Upper lobe of left lung (tissue), 6 donors: Measurements from ENCODE around the gene SUN1. TPM values are rescaled to one million over a fixed set of nuclear protein-coding genes. Genes with fewer than 3 reads are reported as not detected.
"Not testable (repeated sequence)": the region's sequence is repeated elsewhere in the genome, so short reads cannot be mapped to it uniquely, and the experiment has no call there.

Experiments used
- ATAC-seq, 2 donors: fragments of 200-7000 bp; cut with Tn5 transposase; one replicate each; pipeline ENCODE4 v1.9.1; 2022; ENCODE audit warnings: mild to moderate bottlenecking in 2 of 2, moderate library complexity in 2 of 2; ENCODE audit not compliant: low FRiP score in 2 of 2
- DNase-seq, 2 donors: peaks; one replicate each; pipeline ENCODE4 v3.0.0-alpha.2; 2019 to 2020
- H3K27ac ChIP-seq, 4 donors: fragments of 200-600 bp; sonication (generic); one replicate each; pipeline ENCODE4 v1.5.1; 2016 to 2019
- H3K27me3 ChIP-seq, 4 donors: fragments of 200-600 bp; sonication (generic); one replicate each; pipeline ENCODE4 v1.5.1; 2017 to 2019
- H3K36me3 ChIP-seq, 4 donors: fragments of 200-600 bp; sonication (generic); one replicate each; pipeline ENCODE4 v1.5.1; 2016 to 2019
- H3K4me1 ChIP-seq, 4 donors: fragments of 200-600 bp; sonication (generic); one replicate each; pipeline ENCODE4 v1.5.1; 2018 to 2019
- H3K4me3 ChIP-seq, 4 donors: fragments of 200-600 bp; sonication (generic); one replicate each; pipeline ENCODE4 v1.5.1; 2017 to 2019; ENCODE audit warnings: mild to moderate bottlenecking in 2 of 4, moderate library complexity in 1 of 4
- H3K9me3 ChIP-seq, 4 donors: fragments of 200-600 bp; sonication (generic); one replicate each; pipeline ENCODE4 v1.5.1; 2018 to 2019
- CTCF ChIP-seq, 6 experiments: fragments of 450-650 bp in 4 of 6; fragments of 200-600 bp in 2 of 6; sonication (generic) in 2 of 6; IDR thresholded peaks; one replicate each; pipeline ENCODE4 v1.5.1; 2016 to 2019; ENCODE audit warnings: antibody characterized with exemption in 6 of 6
- EP300 ChIP-seq, 4 donors: sonication (generic); formaldehyde crosslinking; IDR thresholded peaks; one replicate each; pipeline ENCODE4 v1.5.1; 2017; ENCODE audit warnings: antibody characterized with exemption in 4 of 4, control low read depth in 2 of 4
- POLR2A ChIP-seq, 4 donors: fragments of 450-650 bp; IDR thresholded peaks; one replicate each; pipeline ENCODE4 v1.5.1; 2016 to 2017; ENCODE audit warnings: antibody characterized with exemption in 4 of 4, mild to moderate bottlenecking in 2 of 4
- POLR2AphosphoS5 ChIP-seq, 2 donors: sonication (generic); formaldehyde crosslinking; IDR thresholded peaks; one replicate each; pipeline ENCODE4 v1.5.1; 2017; ENCODE audit warnings: antibody characterized with exemption in 2 of 2
- WGBS, 2 donors: methylation state at CpG; one replicate each; pipeline ENCODE4 v1.1.5; 2017 to 2018; 5-methylcytosine and 5-hydroxymethylcytosine counted together
- total RNA-seq, 6 donors: library from RNA; depleted of rRNA in 4 of 6; stranded (reverse); fragments of >200 nt in 4 of 6; gene quantifications; one replicate each; pipeline versions ENCODE4 v1.1.0 to v1.2.1, GENCODE V29; 2016 to 2021
- donor health status: DM: no; HTN: no; CAD: no; lungs with moderate emphysema.
- donor health status: DM: no; HTN: yes; CAD: no; lungs with severe emphysema.

The SUN1 gene
- total RNA-seq, 6 donors from 2014 or later: 107 to 196 (median 127) TPM

GRCh38 chr7:922334-923107 is 90.2 kb downstream of the SUN1 start:
- DNase-seq: peak; percentile 19 to 54
- Histone ChIP-seq H3K4me1 (peaks cover 7 to 37% (median 29%) of the 10 kb centered on the region in 4 donors), H3K27ac (peak overlapping the region; percentile 39 to 81 (median 72)), H3K9me3 (no peaks in the 10 kb centered on the region), H3K27me3 (no peaks in the 10 kb centered on the region), H3K4me3 (peak overlapping the region in 3 of 4 donors; percentile 10 to 36 (median 34)), H3K36me3 (no peaks in the 10 kb centered on the region)
- WGBS, 2 donors: 59 to 74% methylated on average over 19 to 23 of the region's 29 CpGs
- no peak for ATAC-seq
- TF ChIP-seq POLR2A (IDR thresholded peaks at IDR 0.05) (no peak), POLR2AphosphoS5 (IDR thresholded peaks at IDR 0.05) (no peak), CTCF (IDR thresholded peaks at IDR 0.05) (no peak), EP300 (IDR thresholded peaks at IDR 0.05) (no peak)

- peak overlapping the region in 3 of 4 donors; percentile 10 to 36 (median 34) for H3K4me3 ChIP-seq
Measured at GRCh38 chr7:923108-924041, 91.1 kb downstream of the SUN1 start.

GRCh38 chr7:924042-924441 is 91.8 kb downstream of the SUN1 start:
- H3K27me3 ChIP-seq, H3K9me3 ChIP-seq, H3K36me3 ChIP-seq, DNase-seq, ATAC-seq: not testable (repeated sequence)
- peak overlapping the region in 2 of 4 donors; percentile 69 to 76 for H3K27ac ChIP-seq
- H3K4me3 ChIP-seq: peak overlapping the region in 1 of 4 donors; percentile 34
- H3K4me1 ChIP-seq: peaks cover 7 to 37% (median 31%) of the 10 kb centered on the region in 4 donors
- 91% methylated on average over 9 of the region's 25 CpGs; no CpG with 5 or more reads in 1 of the 2 donors for whole genome bisulfite sequencing, 2 donors

More at GRCh38 chr7:923108-924041, 91.1 kb downstream of the SUN1 start:
- Histone ChIP-seq H3K27ac (peak overlapping the region; percentile 39 to 81 (median 72)), H3K27me3 (no peaks in the 10 kb centered on the region), H3K9me3 (no peaks in the 10 kb centered on the region), H3K4me1 (peaks cover 7 to 37% (median 31%) of the 10 kb centered on the region in 4 donors), H3K36me3 (no peaks in the 10 kb centered on the region)
- peak; percentile 61 to 74 for ATAC-seq
- DNase-seq: peak; percentile 77 to 86
- TF ChIP-seq POLR2AphosphoS5 (IDR thresholded peaks at IDR 0.05): peak; percentile 8 to 50
- peak in 1 of 4 donors; percentile 21 for TF ChIP-seq POLR2A (IDR thresholded peaks at IDR 0.05)
- peak in 1 of 6 experiments; percentile 8 for TF ChIP-seq CTCF (IDR thresholded peaks at IDR 0.05)
- no peak for TF ChIP-seq EP300 (IDR thresholded peaks at IDR 0.05)
- 57 to 58% methylated on average over 4 to 37 of the region's 40 CpGs for WGBS, 2 donors

Other genes starting within 250 kb of the SUN1 start
- 10 to 100 TPM; 18.2 to 35.6 (median 26.4) TPM for gene DNAAF5, start 105.8 kb upstream of the SUN1 start, total RNA-seq
- 10 to 100 TPM; 10.3 to 24.4 (median 20.9) TPM for gene PRKAR1B, start 105.2 kb upstream of the SUN1 start, total RNA-seq
- gene GET4, start 44.1 kb downstream of the SUN1 start, total RNA-seq: 10 to 100 TPM; 26.0 to 82.6 (median 40.8) TPM
- gene ADAP1, start 122.2 kb downstream of the SUN1 start, total RNA-seq: 100 to 1,000 TPM in 1 of 6 donors, 10 to 100 TPM in 5; 31.0 to 109 (median 37.5) TPM
- 10 to 100 TPM in 4 of 6 donors, 1 to 10 TPM in 2; 9.1 to 25.1 (median 11.5) TPM for gene COX19, start 143.1 kb downstream of the SUN1 start, total RNA-seq
- gene CYP2W1, start 150.7 kb downstream of the SUN1 start, total RNA-seq: not detected
- 10 to 100 TPM; 11.2 to 32.8 (median 28.9) TPM for gene GPR146, start 212.1 kb downstream of the SUN1 start, total RNA-seq